ENCODE results near the gene KRT9. TPM values are rescaled to one million over a fixed set of nuclear protein-coding genes. Genes with fewer than 3 reads are reported as not detected.

KRT9 gene
- total and polyA plus RNA-seq, 2 donors (not counting 3 experiments of a cell fraction or from before 2014, with no cell fraction given) = not detected

DNA sequence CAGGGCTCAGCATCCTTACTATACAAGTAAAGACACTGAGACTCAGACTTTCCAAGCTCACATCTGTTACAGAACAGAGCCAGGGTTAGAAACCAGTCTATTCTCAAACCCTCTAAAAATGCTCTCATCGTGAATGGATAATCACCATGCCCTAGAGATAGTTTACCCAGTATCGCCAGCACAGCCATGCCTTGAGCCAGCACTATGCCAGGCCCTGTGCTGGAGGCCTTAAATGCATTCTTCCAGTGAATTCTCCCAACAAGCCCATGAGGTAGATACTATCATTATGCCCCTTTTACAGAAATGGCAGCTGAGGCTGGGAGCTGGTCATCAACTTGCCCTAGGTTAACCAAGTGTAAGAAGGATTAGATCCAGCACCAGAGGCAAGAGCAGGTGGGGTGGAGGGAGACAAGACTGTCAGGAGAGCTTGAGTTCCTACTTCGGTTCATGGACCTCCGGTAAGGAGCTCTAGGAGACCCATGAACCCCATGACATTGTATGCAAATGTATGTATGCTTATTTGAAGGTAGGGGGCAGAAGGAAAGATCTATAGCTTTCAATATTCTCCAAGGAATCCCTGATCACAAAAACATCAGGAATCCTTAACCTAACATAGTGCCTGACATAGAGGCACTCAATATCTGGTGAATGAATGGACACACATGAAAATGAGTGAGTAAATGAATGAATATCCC lies 9.7 kb upstream of the KRT9 start:
- Histone ChIP-seq H3K9me3 (replicated peaks; ENCODE audit: control insufficient read depth, insufficient read depth, low read length) (no peaks in the 10 kb centered on the region), H3K27me3 (ENCODE audit: control insufficient read depth in 2 of 2, insufficient read depth in 2 of 2, low read length in 2 of 2) (peaks cover 0 to 3% of the 10 kb centered on the region in 2 experiments), H3K79me2 (ENCODE audit: control insufficient read depth, insufficient read depth, low read length) (no peaks in the 10 kb centered on the region), H3K9me1 (replicated peaks; ENCODE audit: control insufficient read depth, extremely low read depth, insufficient read depth, low read length) (no peaks in the 10 kb centered on the region), H3K36me3 (ENCODE audit: control insufficient read depth in 2 of 2, extremely low read depth in 1 of 2, insufficient read depth in 2 of 2, low read length in 2 of 2) (no peaks in the 10 kb centered on the region), H4K20me1 (replicated peaks; ENCODE audit: control insufficient read depth, extremely low read depth, insufficient read depth, low read length) (no peaks in the 10 kb centered on the region), H3K9ac (replicated peaks; ENCODE audit: extremely low read depth, insufficient read depth, low read length) (no peak overlapping the region), H3K4me2 (ENCODE audit: insufficient read depth, low read length) (no peak overlapping the region), H3K4me3 (replicated peaks in 1 of 3; ENCODE audit: insufficient read depth in 1 of 3, low read depth in 1 of 3, low read length in 3 of 3) (no peak overlapping the region), H3K4me1 (ENCODE audit: control insufficient read depth, extremely low read depth, insufficient read depth, low read length) (no peaks in the 10 kb centered on the region), H3K27ac (ENCODE audit: insufficient read depth, low read depth, low read length) (no peak overlapping the region), H2AFZ (ENCODE audit: low read depth, low read length) (no peak overlapping the region)
- dilution Hi-C loops (cut with MboI; ENCODE audit: extremely low pct_ligation_motif_present, low sequenced_read_pairs) (no loop called here), intact Hi-C loops (cut with micrococcal nuclease) (no loop called here)
- BruUV-seq (replicated peaks) = no TSS peak
- TF ChIP-seq GATA2 (IDR thresholded peaks at IDR 0.05; ENCODE audit: insufficient read depth, insufficient read length, low read depth, low read length) = no peak
- TF ChIP-seq POLR2A (IDR thresholded peaks at IDR 0.05; ENCODE audit: low read depth, low read length) = no peak
- no peak for TF ChIP-seq FOS (IDR thresholded peaks at IDR 0.05; ENCODE audit: borderline replicate concordance, insufficient read depth, low read length)
- no peak for TF ChIP-seq CTCF (IDR thresholded peaks at IDR 0.05; ENCODE audit: extremely low read depth in 1 of 2, insufficient read depth in 1 of 2, low read depth in 1 of 2, low read length in 2 of 2)
- no peak for TF ChIP-seq EZH2 (IDR thresholded peaks at IDR 0.05; ENCODE audit: borderline replicate concordance, low read depth, low read length, severe bottlenecking)
- no peak for TF ChIP-seq MYC (IDR thresholded peaks at IDR 0.05; ENCODE audit: low read depth, low read length)
- TF ChIP-seq JUN (IDR thresholded peaks at IDR 0.05; ENCODE audit: borderline replicate concordance, insufficient read depth, insufficient read length, low read depth) = no peak
- TF ChIP-seq MAX (IDR thresholded peaks at IDR 0.05; ENCODE audit: insufficient read depth, insufficient read length) = no peak
- no peak for TF ChIP-seq POLR2AphosphoS5 (IDR thresholded peaks at IDR 0.05; ENCODE audit: insufficient read depth, low read depth, low read length)
- no peak for FAIRE-seq
- no peak for DNase-seq (ENCODE audit: low read depth, low spot score)
- CTCF ChIA-PET = interaction anchor here (0.9 to 3.3 kb wide), 4 partner anchors 32 to 81 kb away, joined by 4 to 16 read pairs (median 5); no protein-coding TSS in a partner anchor
- POLR2A ChIA-PET = no interaction called here

All from endothelial cell of umbilical vein (primary cell).